ENCODE data around the gene PIAS4. TPM values are rescaled to one million over a fixed set of nuclear protein-coding genes. Genes with fewer than 3 reads are reported as not detected.
A peak's percentile ranks its signal among the peaks of the same experiment; 100 is the strongest.

Gene PIAS4
- total RNA-seq, 2 experiments from 2014 or later, result 34.2 to 35.6 TPM

- peak overlapping the region; percentile 8 for H3K4me3 Mint-ChIP-seq
- H3K27me3 Mint-ChIP-seq (ENCODE audit: low read depth), result no peaks in the 10 kb centered on the region
- POLR2A ChIA-PET, result interaction anchor here (1.0 to 1.2 kb wide), 2 partner anchors 13 to 17 kb away, joined by 4 to 7 read pairs; partner anchors contain the start of gene EEF2
- no peak overlapping the region for H3K27ac Mint-ChIP-seq
- ATAC-seq, result no peak
- no peak for DNase-seq
- H3K4me1 Mint-ChIP-seq (ENCODE audit: low read depth), result peaks cover 35% of the 10 kb centered on the region
- CTCF ChIA-PET, result no interaction called here
- H3K36me3 Mint-ChIP-seq (ENCODE audit: low read depth), result peaks cover 22% of the 10 kb centered on the region
- H3K9me3 Mint-ChIP-seq (ENCODE audit: insufficient read depth), result no peaks in the 10 kb centered on the region
Measured at GRCh38 chr19:3968556-3969434, 38.7 kb upstream of the PIAS4 start.

GRCh38 chr19:3969435-3970312, 37.9 kb upstream of the PIAS4 start:
- H3K27me3 Mint-ChIP-seq (ENCODE audit: low read depth), result no peaks in the 10 kb centered on the region
- H3K36me3 Mint-ChIP-seq (ENCODE audit: low read depth), result peaks cover 21% of the 10 kb centered on the region
- peaks cover 35% of the 10 kb centered on the region for H3K4me1 Mint-ChIP-seq (ENCODE audit: low read depth)
- CTCF ChIA-PET, result no interaction called here
- H3K9me3 Mint-ChIP-seq (ENCODE audit: insufficient read depth), result no peaks in the 10 kb centered on the region
- no peak for ATAC-seq
- no peak for DNase-seq
- POLR2A ChIA-PET, result interaction anchor here (1.0 to 1.2 kb wide), 2 partner anchors 12 to 16 kb away, joined by 4 to 7 read pairs; partner anchors contain the start of gene EEF2
- peak overlapping the region; percentile 87 for H3K4me3 Mint-ChIP-seq
- H3K27ac Mint-ChIP-seq, result peak overlapping the region; percentile 86

- POLR2A ChIA-PET, result interaction anchor here (0.5 to 2.5 kb wide), 6 partner anchors 10 to 413 kb away, joined by 3 to 32 read pairs (median 4); partner anchors contain the start of gene EEF2
- peaks cover 35% of the 10 kb centered on the region for H3K4me1 Mint-ChIP-seq (ENCODE audit: low read depth)
Measured at GRCh38 chr19:3970313-3970807, 37.2 kb upstream of the PIAS4 start.

GRCh38 chr19:3970808-3971598, 36.5 kb upstream of the PIAS4 start, which contains the start of gene DAPK3:
Gene DAPK3, minus strand, starts transcription at chr19:3971099. Its CDS starts 1,364 bp downstream, at chr19:3969735.
- peak; percentile 91 for ATAC-seq
- ChIA-PET CTCF (interaction anchor here (1.0 to 2.2 kb wide), 6 partner anchors 14 to 554 kb away, joined by 3 to 23 read pairs (median 4); partner anchors contain the start of genes EEF2 and MRPL54), POLR2A (interaction anchor here (0.5 to 2.5 kb wide), 7 partner anchors 10 to 414 kb away, joined by 3 to 32 read pairs (median 5); partner anchors contain the start of gene EEF2)
- H3K9me3 Mint-ChIP-seq (ENCODE audit: insufficient read depth), result no peaks in the 10 kb centered on the region
- peak within 1 kb of the TSS; percentile 86 for H3K27ac Mint-ChIP-seq
- peaks cover 37% of the 10 kb centered on the region for H3K4me1 Mint-ChIP-seq (ENCODE audit: low read depth)
- H3K36me3 Mint-ChIP-seq (ENCODE audit: low read depth), result peaks cover 21% of the 10 kb centered on the region
- H3K27me3 Mint-ChIP-seq (ENCODE audit: low read depth), result no peaks in the 10 kb centered on the region
- H3K4me3 Mint-ChIP-seq, result peak within 1 kb of the TSS; percentile 87
- DNase-seq, result peak; percentile 94

More at GRCh38 chr19:3970313-3970807, 37.2 kb upstream of the PIAS4 start:
- Mint-ChIP-seq H3K36me3 (ENCODE audit: low read depth) (peaks cover 17% of the 10 kb centered on the region), H3K9me3 (ENCODE audit: insufficient read depth) (no peaks in the 10 kb centered on the region), H3K4me3 (peak overlapping the region; percentile 87), H3K27ac (peak overlapping the region; percentile 86), H3K27me3 (ENCODE audit: low read depth) (no peaks in the 10 kb centered on the region)
- ATAC-seq, result no peak
- CTCF ChIA-PET, result interaction anchor here (1.0 to 2.2 kb wide), 5 partner anchors 15 to 555 kb away, joined by 3 to 23 read pairs (median 4); partner anchors contain the start of genes EEF2 and MRPL54
- no peak for DNase-seq

GRCh38 chr19:3975144-3975543, 32.4 kb upstream of the PIAS4 start:
- CTCF ChIA-PET, result interaction anchor here (1.2 kb wide), 1 partner anchor 11 kb away, joined by 3 read pairs; no protein-coding TSS in a partner anchor
- Mint-ChIP-seq H3K36me3 (ENCODE audit: low read depth) (peaks cover 42% of the 10 kb centered on the region), H3K27me3 (ENCODE audit: low read depth) (no peaks in the 10 kb centered on the region), H3K27ac (no peak overlapping the region), H3K4me1 (ENCODE audit: low read depth) (peaks cover 19% of the 10 kb centered on the region), H3K4me3 (no peak overlapping the region), H3K9me3 (ENCODE audit: insufficient read depth) (no peaks in the 10 kb centered on the region)
- ATAC-seq, result no peak
- POLR2A ChIA-PET, result interaction anchor here (0.5 to 1.5 kb wide), 3 partner anchors 10 to 163 kb away, joined by 3 to 4 read pairs (median 4); partner anchors contain the start of gene EEF2
- DNase-seq, result no peak

- Mint-ChIP-seq H3K4me3 (no peak overlapping the region), H3K4me1 (ENCODE audit: low read depth) (peaks cover 14% of the 10 kb centered on the region), H3K9me3 (ENCODE audit: insufficient read depth) (no peaks in the 10 kb centered on the region), H3K36me3 (ENCODE audit: low read depth) (peaks cover 43% of the 10 kb centered on the region), H3K27me3 (ENCODE audit: low read depth) (no peaks in the 10 kb centered on the region), H3K27ac (no peak overlapping the region)
- ATAC-seq (no peak), DNase-seq (no peak)
- ChIA-PET POLR2A (interaction anchor here (0.5 to 1.5 kb wide), 3 partner anchors 10 to 164 kb away, joined by 3 to 4 read pairs (median 4); partner anchors contain the start of gene EEF2), CTCF (interaction anchor here (1.2 kb wide), 1 partner anchor 10 kb away, joined by 3 read pairs; no protein-coding TSS in a partner anchor)
Measured at GRCh38 chr19:3975637-3976087, 31.9 kb upstream of the PIAS4 start.

GRCh38 chr19:3976495-3977241, 30.9 kb upstream of the PIAS4 start:
- Mint-ChIP-seq H3K4me3 (no peak overlapping the region), H3K36me3 (ENCODE audit: low read depth) (peaks cover 53% of the 10 kb centered on the region), H3K4me1 (ENCODE audit: low read depth) (peaks cover 12% of the 10 kb centered on the region), H3K27ac (no peak overlapping the region), H3K9me3 (ENCODE audit: insufficient read depth) (no peaks in the 10 kb centered on the region), H3K27me3 (ENCODE audit: low read depth) (no peaks in the 10 kb centered on the region)
- ATAC-seq (no peak), DNase-seq (no peak)
- CTCF ChIA-PET, result interaction anchor here (1.7 kb wide), 1 partner anchor 9 kb away, joined by 4 read pairs; no protein-coding TSS in a partner anchor
- POLR2A ChIA-PET, result interaction anchor here (1.0 kb wide), 1 partner anchor 9 kb away, joined by 5 read pairs; the partner anchor contains the start of gene EEF2

- Mint-ChIP-seq H3K27ac (no peak overlapping the region), H3K9me3 (ENCODE audit: insufficient read depth) (no peaks in the 10 kb centered on the region), H3K27me3 (ENCODE audit: low read depth) (no peaks in the 10 kb centered on the region), H3K36me3 (ENCODE audit: low read depth) (peaks cover 62% of the 10 kb centered on the region), H3K4me3 (no peak overlapping the region), H3K4me1 (ENCODE audit: low read depth) (peaks cover 16% of the 10 kb centered on the region)
- peak; percentile 20 for ATAC-seq
- ChIA-PET POLR2A (interaction anchor here (1.0 kb wide), 1 partner anchor 8 kb away, joined by 5 read pairs; the partner anchor contains the start of gene EEF2), CTCF (interaction anchor here (1.1 to 1.7 kb wide), 2 partner anchors 8 to 162 kb away, joined by 3 to 4 read pairs; no protein-coding TSS in a partner anchor)
- no peak for DNase-seq
Measured at GRCh38 chr19:3977242-3978143, 30.0 kb upstream of the PIAS4 start.

GRCh38 chr19:3978145-3978544, 29.4 kb upstream of the PIAS4 start:
- POLR2A ChIA-PET, result no interaction called here
- CTCF ChIA-PET, result interaction anchor here (1.1 kb wide), 1 partner anchor 162 kb away, joined by 3 read pairs; no protein-coding TSS in a partner anchor
- H3K4me1 Mint-ChIP-seq (ENCODE audit: low read depth), result peaks cover 22% of the 10 kb centered on the region
- ATAC-seq (no peak), DNase-seq (no peak)
- H3K27ac Mint-ChIP-seq, result no peak overlapping the region
- H3K27me3 Mint-ChIP-seq (ENCODE audit: low read depth), result no peaks in the 10 kb centered on the region
- H3K9me3 Mint-ChIP-seq (ENCODE audit: insufficient read depth), result no peaks in the 10 kb centered on the region
- no peak overlapping the region for H3K4me3 Mint-ChIP-seq
- H3K36me3 Mint-ChIP-seq (ENCODE audit: low read depth), result peaks cover 68% of the 10 kb centered on the region
